HG03196 (cell line): ENCODE data around the gene GNG7.
"Not testable (repeated sequence)": the region's sequence is repeated elsewhere in the genome, so short reads cannot be mapped to it uniquely, and the experiment has no call there.

ENCODE experiments used
- ATAC-seq: cut with Tn5 transposase; IDR thresholded peaks from one replicate; pipeline ENCODE4 v1.9.1; 2021; ENCODE audit not compliant: unreplicated experiment

The GNG7 gene

DNA sequence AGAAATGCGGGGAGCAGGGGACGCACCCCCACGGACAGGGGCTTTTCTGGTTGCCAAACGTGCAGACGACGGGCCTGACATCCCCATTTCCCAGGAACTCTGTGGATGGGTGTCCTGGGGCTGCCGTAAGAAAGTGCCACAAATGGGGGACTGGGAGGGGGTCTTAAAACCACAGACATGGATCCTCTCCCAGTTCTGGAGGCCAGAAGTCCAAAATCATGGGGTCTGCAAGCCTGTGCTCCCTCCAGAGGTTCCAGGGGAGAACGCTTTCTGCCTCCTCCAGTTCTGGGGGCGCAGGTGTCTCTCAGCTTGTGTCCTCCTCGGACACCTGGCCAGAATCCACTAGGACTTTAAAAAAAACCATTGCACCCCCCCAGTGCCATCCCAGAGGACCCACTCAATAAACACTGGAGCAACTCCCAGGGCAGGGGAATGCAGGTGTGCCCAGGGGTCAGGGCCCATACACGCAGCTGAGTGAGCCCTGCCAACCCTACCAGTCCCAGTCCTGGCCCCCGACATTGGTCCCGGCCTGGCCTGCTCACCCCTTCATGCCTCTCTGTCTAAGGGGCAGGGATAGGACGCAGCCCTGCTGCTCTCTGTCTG is 122.7 kb downstream of the GNG7 start:
- no peak for ATAC-seq

DNA sequence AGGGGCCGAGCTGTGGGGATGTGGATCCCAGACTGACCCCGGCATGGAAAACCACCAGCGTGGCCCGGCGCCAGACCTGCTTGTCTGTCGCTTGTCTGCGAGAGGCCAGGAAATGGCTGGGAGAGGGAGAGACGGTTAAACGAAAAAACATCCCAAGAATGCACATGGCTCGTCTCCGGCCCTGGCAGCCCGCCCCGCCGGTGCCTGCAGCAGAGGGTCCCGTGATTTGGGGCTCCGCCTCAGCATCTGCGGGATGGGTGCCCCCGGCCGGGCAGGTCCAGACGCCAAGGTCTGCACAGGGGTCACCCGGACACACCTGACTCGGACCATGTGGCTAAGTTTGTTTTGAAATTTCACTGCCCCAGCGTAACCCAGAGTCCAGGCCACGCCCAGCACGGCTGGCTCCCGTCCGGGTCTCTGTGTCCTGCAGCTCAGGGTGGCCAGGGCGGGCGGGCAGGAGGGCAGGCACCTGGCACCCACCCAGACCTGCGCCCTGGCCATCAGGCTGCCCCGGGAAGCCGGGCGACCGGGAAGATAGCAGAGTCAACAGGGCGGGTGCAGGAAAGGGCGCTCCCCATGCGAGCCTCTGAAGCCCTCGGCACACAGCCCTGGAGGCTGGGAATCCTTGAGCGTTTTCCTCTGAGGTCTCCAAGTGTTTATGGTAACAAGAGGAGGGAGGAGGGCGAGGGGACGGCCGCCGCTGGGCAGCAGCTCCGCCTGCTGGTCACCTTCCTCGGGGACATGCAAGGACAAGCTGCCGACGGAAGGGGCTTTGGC is 123.4 kb downstream of the GNG7 start:
- ATAC-seq = no peak

DNA sequence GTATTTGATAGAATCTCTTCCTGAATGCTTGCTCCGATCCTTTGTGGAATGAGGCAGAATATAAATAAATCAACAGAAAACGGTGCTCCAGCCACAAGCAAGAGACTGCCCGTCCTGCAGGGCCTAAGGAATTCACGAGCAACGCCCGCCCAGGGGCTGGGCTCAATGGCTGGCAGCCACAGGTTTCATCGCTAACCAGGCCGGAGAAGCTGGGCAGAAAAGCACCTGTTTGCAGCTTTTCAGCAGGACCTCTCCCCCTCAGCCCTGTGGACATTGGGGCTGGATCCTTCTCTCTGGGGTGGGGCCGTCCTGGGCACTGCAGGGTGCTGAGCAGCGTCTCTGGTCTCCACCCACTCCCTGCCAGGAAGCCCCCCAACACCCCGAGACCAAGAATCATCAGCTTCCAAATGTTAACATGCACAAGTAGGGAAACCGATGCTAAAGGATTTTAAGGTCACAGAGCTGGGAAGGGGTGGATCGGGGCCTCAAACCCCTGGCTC is 124.1 kb downstream of the GNG7 start:
- ATAC-seq = no peak

DNA sequence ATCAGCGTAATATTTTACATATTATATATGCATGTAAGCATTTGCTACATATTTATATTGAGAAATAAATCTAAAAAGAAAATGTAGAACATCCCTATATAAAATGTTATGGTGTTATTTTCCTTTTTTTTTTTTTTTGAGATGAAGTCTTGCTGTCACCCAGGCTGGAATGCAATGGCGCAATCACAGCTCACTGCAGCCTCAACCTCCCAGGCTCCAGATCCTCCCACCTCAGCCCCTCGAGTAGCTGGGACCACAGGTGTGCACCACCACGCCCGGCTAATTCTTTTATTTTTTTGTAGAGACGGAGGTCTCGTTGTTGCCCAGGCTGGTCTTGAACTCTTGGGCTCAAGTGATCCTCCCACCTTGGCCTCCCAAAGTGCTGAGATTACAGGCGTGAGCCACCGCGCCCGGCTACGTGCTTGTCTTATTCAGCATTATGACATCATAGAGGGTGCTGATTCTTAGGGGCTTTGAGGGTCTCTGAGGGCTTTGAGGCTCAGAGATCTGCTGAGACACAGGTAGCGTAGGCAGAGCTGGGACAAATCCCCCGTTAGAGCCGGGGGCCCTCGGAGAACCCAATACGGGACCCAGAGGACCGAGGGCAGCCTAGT is 124.7 kb downstream of the GNG7 start:
- ATAC-seq = no peak

DNA sequence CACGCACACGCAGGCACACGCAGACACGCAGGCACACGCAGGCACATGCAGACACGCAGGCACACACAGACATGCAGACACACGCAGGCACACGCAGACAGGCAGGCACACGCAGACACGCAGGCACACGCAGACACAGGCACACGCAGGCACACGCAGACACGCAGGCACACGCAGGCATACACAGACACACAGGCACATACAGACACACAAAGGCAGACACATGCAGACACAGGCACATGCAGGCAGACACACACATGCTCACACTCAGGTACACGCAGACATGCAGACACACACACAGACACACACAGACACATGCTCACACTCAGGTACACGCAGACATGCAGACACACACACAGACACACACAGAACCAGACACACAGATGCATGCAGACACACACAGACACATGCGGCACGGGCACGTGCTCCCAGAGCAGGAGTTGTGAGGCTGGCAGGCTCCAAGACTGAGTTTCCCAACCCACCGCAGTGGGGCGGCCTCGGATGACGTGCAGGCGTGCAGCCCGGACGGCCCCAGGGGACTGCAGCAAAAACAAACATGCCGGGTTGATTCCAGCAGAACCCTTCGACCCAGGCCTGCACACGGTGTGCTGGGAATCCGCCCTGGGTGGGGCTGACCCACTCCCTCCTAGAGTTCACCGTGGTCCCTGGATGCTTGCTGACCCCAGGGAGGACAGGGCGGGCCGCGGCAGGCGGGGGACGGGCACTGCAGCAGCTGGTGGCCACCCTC is 126.6 kb downstream of the GNG7 start:
- no peak for ATAC-seq

DNA sequence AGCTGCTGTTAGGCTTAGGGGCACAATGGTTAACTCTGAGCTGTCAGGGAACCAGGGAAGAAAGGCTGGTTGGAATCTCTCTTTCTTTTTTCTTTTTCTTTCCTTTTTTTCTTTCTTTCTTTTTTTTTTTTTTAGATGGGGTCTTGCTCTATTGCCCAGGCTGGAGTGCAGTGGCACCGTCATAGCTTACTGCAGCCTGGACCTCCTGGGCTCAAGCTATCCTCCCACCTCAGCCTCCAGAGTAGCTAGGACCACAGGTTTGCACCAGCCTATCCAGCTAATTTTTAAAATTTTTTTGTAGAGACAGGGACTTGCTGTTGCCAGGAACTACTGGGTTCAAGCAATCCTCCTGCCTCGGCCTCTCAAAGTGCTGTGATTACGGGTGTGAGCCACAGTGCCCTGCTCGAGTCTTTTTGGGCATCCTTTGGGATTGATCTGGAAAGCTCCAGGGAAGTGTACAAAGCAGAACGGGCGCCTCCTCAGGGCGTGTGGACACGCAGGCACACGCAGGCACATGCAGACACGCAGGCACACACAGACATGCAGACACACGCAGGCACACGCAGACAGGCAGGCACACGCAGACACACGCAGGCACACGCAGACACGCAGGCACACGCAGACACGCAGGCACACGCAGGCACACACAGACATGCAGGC is 127.4 kb downstream of the GNG7 start:
- ATAC-seq = no peak

DNA sequence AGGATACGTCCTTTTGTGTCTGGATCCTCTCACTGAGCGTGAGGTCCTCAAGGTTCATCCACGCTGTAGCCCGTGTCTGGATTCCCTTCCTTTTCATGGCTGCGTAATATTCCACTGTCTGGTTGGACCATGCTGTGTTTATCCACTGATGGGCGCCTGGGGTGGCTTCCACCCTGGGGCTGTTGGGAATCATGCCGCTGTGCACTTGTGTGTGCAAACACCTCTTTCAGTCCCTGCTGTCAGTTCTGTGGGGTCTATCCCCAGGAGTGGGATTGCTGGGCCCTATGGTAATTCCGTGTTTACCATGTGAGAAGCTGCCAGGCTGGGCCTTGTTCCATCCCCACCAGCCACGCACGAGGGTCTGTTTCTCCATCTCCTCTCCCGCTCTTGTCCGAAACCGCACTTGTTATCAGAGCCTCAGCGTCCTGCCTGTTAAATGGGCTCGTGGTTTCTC is 128.0 kb downstream of the GNG7 start:
- ATAC-seq = no peak

DNA sequence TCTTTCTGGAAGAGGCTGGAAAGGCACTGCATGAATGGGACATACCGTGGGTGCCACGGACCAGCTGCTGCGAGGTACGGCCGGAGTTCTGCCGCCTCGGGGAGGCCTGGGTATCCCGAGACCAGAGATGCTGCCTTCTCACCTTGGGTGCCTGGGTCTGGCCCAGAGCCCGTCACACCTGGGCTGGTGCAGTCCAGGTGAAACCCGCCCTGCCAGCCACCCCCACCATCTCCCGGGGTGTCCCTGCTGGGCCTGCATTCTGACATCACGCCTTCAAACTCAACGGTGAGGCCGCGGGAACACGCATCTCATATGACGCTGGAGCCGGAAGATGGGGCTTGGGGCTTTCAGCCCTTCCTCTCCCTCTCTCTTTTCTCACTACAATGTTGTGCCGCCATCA is 128.6 kb downstream of the GNG7 start:
- ATAC-seq = no peak

DNA sequence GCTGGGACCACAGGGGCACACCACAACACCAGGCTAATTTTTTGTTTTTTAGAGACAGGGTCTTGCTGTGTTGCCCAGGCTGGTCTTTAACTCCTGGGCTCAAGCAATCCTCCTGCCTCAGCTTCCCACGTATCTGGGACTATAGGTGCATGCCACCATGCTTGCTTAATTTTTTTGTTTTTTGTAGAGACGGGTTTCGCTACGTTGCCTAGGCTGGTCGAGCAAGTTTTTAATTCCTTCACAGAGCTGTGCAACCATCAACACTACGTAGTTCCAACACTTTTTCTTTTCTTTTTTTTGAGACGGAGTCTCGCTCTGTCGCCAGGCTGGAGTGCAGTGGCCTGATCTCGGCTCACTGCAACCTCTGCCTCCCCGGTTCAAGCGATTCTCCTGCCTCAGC is 130.3 kb downstream of the GNG7 start:
- ATAC-seq = not testable (repeated sequence)

DNA sequence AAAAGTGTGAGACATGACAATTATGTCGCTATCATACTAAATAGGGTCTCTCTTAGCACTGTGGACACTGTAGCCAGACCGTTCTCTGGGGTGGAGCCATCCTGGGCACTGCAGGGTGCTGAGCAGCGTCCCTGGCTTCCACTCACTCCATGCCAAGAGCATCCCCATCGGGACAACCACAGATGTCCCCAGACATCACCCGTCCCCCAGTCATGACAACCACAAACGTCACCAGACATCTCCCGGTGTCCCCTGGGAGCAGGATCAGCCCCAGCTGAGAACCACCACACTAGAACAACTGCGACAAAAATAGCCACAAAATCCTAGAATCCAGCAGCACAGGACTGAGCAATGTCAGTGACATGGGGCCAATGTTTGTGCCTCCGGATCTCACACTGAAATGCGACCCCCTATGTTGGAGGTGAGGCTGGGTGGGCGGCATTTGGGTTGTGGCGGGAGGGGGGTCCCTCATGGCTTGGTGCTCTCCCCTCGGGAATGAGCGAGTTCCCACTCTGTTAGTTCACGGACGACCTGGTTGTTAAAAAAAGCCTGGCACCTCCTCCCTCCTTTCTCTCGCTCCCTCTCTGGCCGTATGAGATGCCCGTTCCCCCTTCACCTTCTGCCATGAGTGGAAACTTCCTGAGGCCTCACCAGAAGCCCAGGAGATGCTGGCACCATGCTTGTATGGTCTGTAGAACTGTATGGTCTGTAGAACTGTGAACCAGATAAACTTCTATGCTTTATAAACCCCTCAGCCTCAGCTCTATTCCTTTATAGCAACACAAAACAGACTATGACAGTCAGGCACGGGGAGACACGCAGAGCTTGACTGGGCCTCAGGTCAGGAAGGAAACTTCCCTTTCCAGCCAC is 132.7 kb downstream of the GNG7 start:
- ATAC-seq = no peak

DNA sequence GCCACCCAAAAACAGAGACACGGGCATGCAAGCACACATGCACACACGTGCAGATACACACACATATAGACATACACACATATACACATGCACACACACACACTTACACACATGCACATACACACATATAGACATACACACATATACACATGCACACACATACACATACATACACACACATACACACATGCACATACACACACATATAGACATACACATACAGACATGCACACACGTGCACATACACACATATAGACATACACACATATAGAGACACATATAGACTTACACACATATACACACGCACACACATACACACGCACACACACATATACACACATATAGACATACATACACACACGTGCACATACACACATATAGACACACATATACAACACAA is 134.5 kb downstream of the GNG7 start:
- no peak for ATAC-seq

DNA sequence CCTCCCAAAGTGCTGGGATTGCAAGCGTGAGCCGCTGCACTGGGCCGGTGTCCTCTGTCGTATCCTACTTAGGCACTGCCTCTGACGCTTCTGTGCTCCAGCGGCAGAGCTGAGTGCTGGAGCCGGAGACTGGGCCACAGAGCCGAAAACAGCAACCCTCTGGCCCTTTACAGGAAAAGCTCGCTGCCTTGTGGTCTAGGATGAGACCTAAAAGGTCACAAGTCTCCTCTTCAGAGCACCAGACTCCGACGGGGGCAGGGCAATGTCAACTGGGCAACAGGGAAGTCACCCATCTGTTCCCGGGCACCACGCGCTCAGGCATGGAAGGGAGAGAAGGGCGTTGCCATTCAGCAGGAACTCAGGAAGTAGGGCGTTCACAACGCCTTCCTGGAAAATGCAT is 134.9 kb downstream of the GNG7 start:
- no peak for ATAC-seq

DNA sequence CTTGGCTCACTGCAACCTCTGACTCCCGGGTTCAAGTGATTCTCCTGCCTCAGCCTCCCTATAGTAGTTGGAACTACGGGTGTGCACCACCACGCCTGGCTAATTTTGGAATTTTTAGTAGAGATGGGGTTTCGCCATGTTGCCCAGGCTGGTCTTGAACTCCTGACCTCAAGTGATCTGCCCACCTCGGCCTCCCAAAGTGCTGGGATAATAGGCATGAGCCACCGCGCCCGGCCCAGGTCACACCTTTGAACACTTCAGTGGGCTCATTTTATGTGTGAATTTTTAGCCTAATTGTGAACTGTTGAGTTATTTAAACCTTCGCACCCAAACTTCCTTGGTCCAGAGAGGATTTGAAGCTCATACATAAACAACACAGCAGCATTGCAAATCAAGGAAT is 138.9 kb downstream of the GNG7 start:
- ATAC-seq = not testable (repeated sequence)

DNA sequence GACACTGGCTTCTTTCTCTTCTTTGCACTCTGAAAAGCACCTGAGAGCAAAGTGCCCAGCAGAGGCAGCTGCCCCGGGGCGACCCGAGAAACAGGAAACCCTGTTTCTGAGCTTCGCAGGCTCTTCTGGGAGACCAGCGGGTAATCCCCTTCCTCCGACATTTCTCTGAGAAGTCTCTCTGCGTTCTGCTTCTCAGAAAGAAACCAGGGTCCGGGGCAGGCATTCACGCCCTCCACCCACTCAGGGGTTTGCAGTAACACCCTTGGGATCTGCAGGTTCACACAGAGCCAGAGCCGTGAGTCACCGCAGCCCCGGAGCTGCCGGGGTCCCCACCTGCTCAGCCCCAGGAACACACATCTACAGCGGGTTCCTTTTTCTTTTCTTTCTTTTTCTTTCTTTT is 140.6 kb downstream of the GNG7 start:
- peak; percentile 81 for ATAC-seq

DNA sequence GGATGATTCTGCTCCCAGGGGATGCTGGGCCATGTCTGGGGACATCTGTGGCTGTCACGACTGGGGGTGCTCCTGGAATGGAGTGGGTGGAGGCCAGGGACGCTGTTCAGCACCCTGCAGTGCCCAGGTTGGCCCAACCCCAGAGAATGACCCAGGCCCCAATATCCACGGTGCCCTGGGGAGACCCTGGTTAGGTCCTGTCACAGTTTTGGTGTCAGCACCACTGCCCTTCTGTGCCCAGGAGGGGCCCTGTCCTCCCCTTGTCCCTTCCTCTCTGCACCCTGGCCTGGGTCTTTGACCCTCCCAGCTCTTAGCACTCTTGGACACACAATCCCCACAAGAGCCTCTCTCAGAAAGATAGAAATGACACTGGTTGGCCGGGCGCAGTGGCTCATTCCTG is 141.3 kb downstream of the GNG7 start:
- ATAC-seq = no peak

DNA sequence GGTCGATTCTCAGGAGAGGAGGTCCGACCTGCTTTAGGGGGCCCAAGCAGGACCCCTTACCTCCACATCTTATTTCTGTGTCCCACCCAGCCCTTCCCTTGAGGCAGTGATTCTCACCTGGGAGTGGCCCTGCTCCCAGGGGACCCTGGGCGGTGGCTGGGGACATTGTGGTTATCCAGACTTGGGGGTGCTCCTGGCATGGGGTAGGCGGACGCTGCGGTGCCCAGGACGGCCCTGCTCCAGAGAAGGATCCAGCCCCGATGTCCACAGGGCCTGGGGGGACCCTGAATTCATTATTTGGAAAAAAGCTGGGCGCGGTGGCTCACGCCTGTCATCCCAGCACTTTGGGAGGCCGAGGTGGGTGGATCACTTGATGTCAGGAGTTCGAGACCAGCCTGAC is 142.1 kb downstream of the GNG7 start:
- ATAC-seq = no peak

DNA sequence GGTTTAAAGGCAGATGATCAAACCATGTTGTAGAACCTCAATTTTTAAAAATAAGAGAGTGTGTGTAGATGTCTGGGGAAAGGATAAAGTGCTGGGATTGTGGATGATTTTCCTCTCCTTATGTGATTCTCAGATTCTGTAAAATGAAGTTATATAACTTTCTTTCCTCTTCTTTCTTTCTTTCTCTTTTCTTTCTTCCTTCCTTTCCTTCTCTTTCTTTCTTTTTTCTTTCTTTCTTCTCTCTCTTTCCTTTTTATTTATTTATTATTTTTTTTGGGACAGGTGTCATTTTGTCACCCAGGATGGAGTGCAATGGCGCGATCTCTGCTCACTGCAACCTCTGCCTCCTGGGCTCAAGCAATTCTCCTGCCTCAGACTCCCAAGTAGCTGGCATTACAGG is 144.0 kb downstream of the GNG7 start:
- ATAC-seq = no peak

DNA sequence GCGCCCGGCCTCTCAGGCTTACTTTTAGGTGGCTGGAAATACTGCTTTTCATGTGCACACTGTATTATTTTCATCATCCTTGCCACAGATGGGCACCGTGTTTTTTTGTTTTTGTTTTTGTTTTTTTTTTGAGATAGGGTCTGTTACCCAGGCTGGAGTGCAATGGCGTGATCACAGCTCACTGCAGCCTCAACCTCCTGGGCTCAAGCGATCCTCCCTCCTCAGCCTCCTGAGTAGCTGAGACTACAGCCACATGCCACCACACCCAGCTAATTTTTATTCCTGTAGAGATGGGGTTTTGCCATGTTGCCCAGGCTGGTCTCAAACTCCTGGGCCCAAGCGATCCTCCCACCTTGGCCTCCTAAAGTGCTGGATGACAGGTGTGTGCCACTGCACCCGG is 144.4 kb downstream of the GNG7 start:
- not testable (repeated sequence) for ATAC-seq

DNA sequence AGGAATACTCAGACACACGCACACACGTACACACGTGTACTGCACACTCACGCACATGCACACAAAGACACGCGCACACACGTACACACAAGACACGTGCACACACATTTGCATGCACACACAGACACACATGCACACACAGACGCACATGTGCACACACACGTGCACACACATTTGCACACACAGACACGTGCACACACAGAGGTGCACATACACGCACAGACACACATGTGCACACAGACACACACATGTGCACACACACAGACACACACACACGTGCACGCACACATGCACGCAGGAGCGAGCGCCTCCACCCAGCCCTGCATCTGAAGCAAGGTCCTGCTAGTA is 145.4 kb downstream of the GNG7 start:
- ATAC-seq = no peak
